ENCODE data around the gene NOTCH1. TPM values are rescaled to one million over a fixed set of nuclear protein-coding genes. Genes with fewer than 3 reads are reported as not detected.
A peak's percentile ranks its signal among the peaks of the same experiment; 100 is the strongest.

NOTCH1 gene
- total and polyA plus RNA-seq, 2 of the 13 experiments (the other 11 are each of a cell fraction or from before 2014, with no cell fraction given) = 0.09 to 0.35 TPM

- TF ChIP-seq TFDP1 (CRISPR knock-in tag; IDR thresholded peaks at IDR 0.05; ENCODE audit: borderline replicate concordance) (peak; percentile 40; the same call in 1 of the 2 replicates), ZNF740 (CRISPR knock-in tag; IDR thresholded peaks at IDR 0.05) (no peak), HIC2 (CRISPR knock-in tag; IDR thresholded peaks at IDR 0.05; ENCODE audit: low read depth) (peak; percentile 32; the same call in 1 of the 2 replicates), SOX13 (IDR thresholded peaks at IDR 0.05) (no peak), SOX13 (CRISPR knock-in tag; conservative IDR thresholded peaks at IDR 0.05 in 1 of 2, IDR thresholded peaks at IDR 0.05 in 1 of 2) (no peak), ZNF160 (CRISPR knock-in tag; IDR thresholded peaks at IDR 0.05) (no peak), FOXM1 (CRISPR knock-in tag; IDR thresholded peaks at IDR 0.05) (no peak), KDM1A (CRISPR knock-in tag; IDR thresholded peaks at IDR 0.05) (no peak), LBX2 (CRISPR knock-in tag; IDR thresholded peaks at IDR 0.05; ENCODE audit: borderline replicate concordance) (no peak), KLF16 (CRISPR knock-in tag; IDR thresholded peaks at IDR 0.05) (no peak), NFAT5 (CRISPR knock-in tag; IDR thresholded peaks at IDR 0.05) (no peak), ZNF441 (CRISPR knock-in tag; IDR thresholded peaks at IDR 0.05; ENCODE audit: borderline replicate concordance) (peak; percentile 12; the same call in 1 of the 2 replicates), ZNF205 (CRISPR knock-in tag; IDR thresholded peaks at IDR 0.05) (peak; percentile 23; the same call in 1 of the 2 replicates), ZNF33B (CRISPR knock-in tag; IDR thresholded peaks at IDR 0.05) (no peak), TIGD3 (CRISPR knock-in tag; IDR thresholded peaks at IDR 0.05; ENCODE audit: borderline replicate concordance) (no peak), SMC3 (IDR thresholded peaks at IDR 0.05; ENCODE audit: low read length) (no peak), KLF15 (CRISPR knock-in tag; IDR thresholded peaks at IDR 0.05; ENCODE audit: borderline replicate concordance) (no peak), SNAI1 (CRISPR knock-in tag; IDR thresholded peaks at IDR 0.05; ENCODE audit: borderline replicate concordance) (no peak), ZBTB3 (CRISPR knock-in tag; IDR thresholded peaks at IDR 0.05; ENCODE audit: borderline replicate concordance, low read depth) (no peak), ZBTB7B (CRISPR knock-in tag; IDR thresholded peaks at IDR 0.05) (no peak)
Measured at GRCh38 chr9:136483589-136484152, 62.2 kb downstream of the NOTCH1 start (continued).
